ENCODE data around the gene MACROD2. TPM values are rescaled to one million over a fixed set of nuclear protein-coding genes. Genes with fewer than 3 reads are reported as not detected.

MACROD2 gene
- total and polyA plus RNA-seq, 7 donors: 0.20 to 4.8 (median 0.87) TPM

DNA sequence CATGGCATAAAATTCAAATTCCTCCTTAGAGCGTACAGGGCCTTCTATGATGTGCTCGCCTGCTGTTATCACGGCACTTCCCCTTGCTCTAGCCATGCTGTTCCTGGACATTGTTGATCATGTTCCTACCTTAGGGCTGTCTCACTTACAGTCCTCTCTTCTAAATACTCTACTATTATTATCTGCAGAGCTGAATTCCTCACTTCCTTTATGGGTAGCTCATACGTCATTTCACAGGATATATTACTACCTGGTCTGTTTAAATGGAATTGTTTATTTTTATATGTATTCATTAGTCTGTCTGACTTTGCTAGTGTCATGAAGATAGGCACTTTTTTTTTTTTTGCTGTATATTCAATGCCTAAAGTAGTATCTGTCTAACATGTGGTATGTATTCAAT, 436.8 kb downstream of the MACROD2 start:
- no peaks in the 10 kb centered on the region for H3K27me3 ChIP-seq (ENCODE audit: insufficient read depth in 3 of 3, low read length in 2 of 3)
- no peaks in the 10 kb centered on the region for H3K4me1 ChIP-seq
- ATAC-seq: no peak
- H3K36me3 ChIP-seq (ENCODE audit: insufficient read depth in 1 of 2, low read depth in 1 of 2): no peaks in the 10 kb centered on the region
- no peaks in the 10 kb centered on the region for H3K9me3 ChIP-seq
- no peak overlapping the region for H3K27ac ChIP-seq
- 65 to 77% (median 76%) methylated on average over 4 of the region's 4 CpGs for WGBS, 3 donors
- H3K4me3 ChIP-seq: no peak overlapping the region
- TF ChIP-seq, protein P1, sequence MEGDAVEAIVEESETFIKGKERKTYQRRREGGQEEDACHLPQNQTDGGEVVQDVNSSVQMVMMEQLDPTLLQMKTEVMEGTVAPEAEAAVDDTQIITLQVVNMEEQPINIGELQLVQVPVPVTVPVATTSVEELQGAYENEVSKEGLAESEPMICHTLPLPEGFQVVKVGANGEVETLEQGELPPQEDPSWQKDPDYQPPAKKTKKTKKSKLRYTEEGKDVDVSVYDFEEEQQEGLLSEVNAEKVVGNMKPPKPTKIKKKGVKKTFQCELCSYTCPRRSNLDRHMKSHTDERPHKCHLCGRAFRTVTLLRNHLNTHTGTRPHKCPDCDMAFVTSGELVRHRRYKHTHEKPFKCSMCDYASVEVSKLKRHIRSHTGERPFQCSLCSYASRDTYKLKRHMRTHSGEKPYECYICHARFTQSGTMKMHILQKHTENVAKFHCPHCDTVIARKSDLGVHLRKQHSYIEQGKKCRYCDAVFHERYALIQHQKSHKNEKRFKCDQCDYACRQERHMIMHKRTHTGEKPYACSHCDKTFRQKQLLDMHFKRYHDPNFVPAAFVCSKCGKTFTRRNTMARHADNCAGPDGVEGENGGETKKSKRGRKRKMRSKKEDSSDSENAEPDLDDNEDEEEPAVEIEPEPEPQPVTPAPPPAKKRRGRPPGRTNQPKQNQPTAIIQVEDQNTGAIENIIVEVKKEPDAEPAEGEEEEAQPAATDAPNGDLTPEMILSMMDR (IDR thresholded peaks at IDR 0.05): no peak
- DNase-seq: no peak
- intact Hi-C loops (cut with DNase I): no loop called here

DNA sequence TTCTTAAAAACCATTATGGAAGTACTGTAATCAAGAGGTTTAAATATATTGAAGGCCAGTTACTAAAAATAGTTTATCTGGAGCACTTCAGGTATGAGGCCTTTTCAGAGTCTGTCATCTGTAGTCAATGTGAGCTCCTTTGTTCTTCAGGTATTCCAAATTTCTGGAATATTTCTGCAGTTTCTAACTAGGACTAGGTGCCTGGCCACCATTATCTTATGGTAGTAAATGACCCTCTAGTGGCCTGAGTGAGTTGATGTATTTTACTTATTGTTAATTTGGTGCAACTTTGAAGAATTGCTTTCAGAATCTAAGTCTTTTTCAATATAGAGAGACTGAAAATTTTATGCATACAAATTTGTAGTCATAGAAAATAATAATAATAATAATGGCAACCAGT, 437.3 kb downstream of the MACROD2 start:
- TF ChIP-seq, protein P1 (IDR thresholded peaks at IDR 0.05): no peak
- H3K4me3 ChIP-seq: no peak overlapping the region
- H3K36me3 ChIP-seq (ENCODE audit: insufficient read depth in 1 of 2, low read depth in 1 of 2): no peaks in the 10 kb centered on the region
- ATAC-seq: no peak
- DNase-seq: no peak
- no peaks in the 10 kb centered on the region for H3K4me1 ChIP-seq
- no peak overlapping the region for H3K27ac ChIP-seq
- no peaks in the 10 kb centered on the region for H3K9me3 ChIP-seq
- intact Hi-C loops (cut with DNase I): no loop called here
- H3K27me3 ChIP-seq (ENCODE audit: insufficient read depth in 3 of 3, low read length in 2 of 3): no peaks in the 10 kb centered on the region

DNA sequence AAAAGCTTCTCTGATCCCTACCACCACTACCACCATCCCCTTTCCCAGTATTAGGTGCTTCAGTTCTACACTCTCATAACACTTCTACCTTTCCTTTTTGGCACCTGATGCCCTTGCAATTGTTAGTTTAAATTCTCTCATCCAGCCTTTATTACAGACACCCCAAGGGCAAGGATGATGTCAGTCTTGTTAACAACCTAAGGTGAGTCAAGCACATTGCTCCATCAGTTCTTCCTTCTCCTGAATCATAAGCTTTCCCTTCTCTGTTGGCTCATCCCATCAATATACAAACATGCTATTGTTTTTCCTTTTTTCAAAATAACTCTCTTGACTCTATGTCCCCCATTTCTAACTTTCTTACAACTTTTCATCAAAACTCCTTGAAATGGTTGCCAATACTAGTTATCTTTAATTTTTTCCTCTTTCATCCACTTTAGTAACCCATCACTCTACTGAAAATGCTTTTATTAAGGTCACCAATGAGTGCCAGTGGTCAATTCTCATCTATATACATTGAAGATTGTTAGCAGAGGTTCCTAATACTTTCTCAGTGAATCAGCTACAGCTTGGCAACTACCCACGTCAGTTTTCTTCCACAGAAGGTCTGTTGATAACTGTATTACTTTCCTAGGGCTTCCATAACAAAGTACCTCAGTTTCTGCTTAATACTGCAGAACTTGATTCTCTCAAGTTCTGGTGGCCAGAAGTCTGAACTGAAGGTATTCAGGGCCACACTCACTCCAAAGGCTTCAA, 439.2 kb downstream of the MACROD2 start:
- Histone ChIP-seq H3K27me3 (ENCODE audit: insufficient read depth in 3 of 3, low read length in 2 of 3) (no peaks in the 10 kb centered on the region), H3K4me3 (no peak overlapping the region), H3K36me3 (ENCODE audit: insufficient read depth in 1 of 2, low read depth in 1 of 2) (no peaks in the 10 kb centered on the region), H3K27ac (no peak overlapping the region), H3K9me3 (peaks cover 11% of the 10 kb centered on the region), H3K4me1 (no peaks in the 10 kb centered on the region)
- ATAC-seq (no peak), DNase-seq (no peak)
- intact Hi-C loops (cut with DNase I): no loop called here
- TF ChIP-seq, protein P1 (IDR thresholded peaks at IDR 0.05): no peak
- WGBS, 3 donors: 38 to 71% (median 41%) methylated on average over 1 of the region's 1 CpG

DNA sequence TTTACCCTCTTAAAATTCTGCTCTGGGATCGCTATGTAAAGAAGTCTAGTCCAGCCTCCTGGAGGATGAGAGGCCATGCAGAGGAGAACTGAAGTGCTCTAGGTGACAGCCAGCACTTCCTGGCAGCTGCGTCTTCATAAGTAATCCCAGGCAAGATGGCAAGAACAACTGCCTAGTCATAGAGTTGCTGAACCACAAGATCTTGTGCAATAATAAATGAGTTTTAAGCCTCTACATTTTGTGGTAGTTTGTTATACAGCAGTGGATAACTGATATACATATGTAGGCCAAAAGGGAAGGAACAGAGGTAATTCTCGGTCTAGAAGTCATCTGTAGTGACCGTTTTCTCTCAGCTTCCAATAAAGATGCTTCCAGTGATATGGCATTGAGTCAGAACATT, 445.9 kb downstream of the MACROD2 start:
- TF ChIP-seq, protein P1 (IDR thresholded peaks at IDR 0.05): no peak

DNA sequence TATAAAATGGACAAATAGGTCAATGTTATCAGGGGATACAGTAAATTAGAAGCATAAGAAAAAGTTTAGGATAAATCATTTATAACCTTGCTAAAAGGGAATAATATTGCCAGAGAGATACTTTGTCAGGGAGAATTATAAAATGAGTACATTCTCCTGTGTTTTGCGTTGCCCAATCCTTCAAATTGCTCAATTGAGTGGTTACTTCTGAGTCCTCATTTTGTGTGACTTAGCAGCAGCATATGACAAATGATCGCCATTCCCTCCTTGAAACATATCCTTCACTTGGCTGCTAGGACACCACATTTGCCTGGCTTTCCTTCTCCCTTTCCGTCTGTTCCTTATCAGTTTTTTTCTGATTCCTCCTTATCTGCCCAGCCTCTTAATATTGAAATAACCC, 448.8 kb downstream of the MACROD2 start:
- H3K4me1 ChIP-seq: no peaks in the 10 kb centered on the region
- H3K27ac ChIP-seq: no peak overlapping the region
- H3K4me3 ChIP-seq: no peak overlapping the region
- TF ChIP-seq, protein P1 (IDR thresholded peaks at IDR 0.05): no peak
- WGBS, 3 donors: 86 to 91% (median 89%) methylated on average over 3 of the region's 3 CpGs
- ATAC-seq: no peak
- H3K9me3 ChIP-seq: peaks cover under 1% of the 10 kb centered on the region
- intact Hi-C loops (cut with DNase I): no loop called here
- no peaks in the 10 kb centered on the region for H3K36me3 ChIP-seq (ENCODE audit: insufficient read depth in 1 of 2, low read depth in 1 of 2)
- DNase-seq: no peak
- no peaks in the 10 kb centered on the region for H3K27me3 ChIP-seq (ENCODE audit: insufficient read depth in 3 of 3, low read length in 2 of 3)

More for the DNA sequence above, 445.9 kb downstream of the MACROD2 start:
- ATAC-seq (no peak), DNase-seq (no peak)
- Histone ChIP-seq H3K36me3 (ENCODE audit: insufficient read depth in 1 of 2, low read depth in 1 of 2) (no peaks in the 10 kb centered on the region), H3K27me3 (ENCODE audit: insufficient read depth in 3 of 3, low read length in 2 of 3) (no peaks in the 10 kb centered on the region), H3K4me3 (no peak overlapping the region), H3K4me1 (no peaks in the 10 kb centered on the region), H3K9me3 (peaks cover 11% of the 10 kb centered on the region), H3K27ac (no peak overlapping the region)
- intact Hi-C loops (cut with DNase I): no loop called here
- 83 to 88% (median 86%) methylated on average over 4 of the region's 4 CpGs for WGBS, 3 donors

All from psoas muscle (tissue), 8 donors.